Vagina (tissue), 2 donors: ENCODE data around the gene ALG2. TPM values are rescaled to one million over a fixed set of nuclear protein-coding genes. Genes with fewer than 3 reads are reported as not detected.
"Not testable (repeated sequence)": the region's sequence is repeated elsewhere in the genome, so short reads cannot be mapped to it uniquely, and the experiment has no call there.

Source experiments
- DNase-seq, 2 donors: peaks; one replicate each; pipeline ENCODE4 v3.0.0-alpha.2; 2017; ENCODE audit errors: extremely low spot score in 2 of 2
- H3K27ac ChIP-seq: fragments of 200-600 bp; sonication (generic); one replicate; pipeline ENCODE4 v1.5.1; 2019
- H3K27me3 ChIP-seq: fragments of 200-600 bp; sonication (generic); one replicate; pipeline ENCODE4 v1.5.1; 2019
- H3K36me3 ChIP-seq, 2 donors: fragments of 200-600 bp; sonication (generic); one replicate each; pipeline ENCODE4 v1.5.1; 2017 to 2019
- H3K4me1 ChIP-seq: fragments of 200-600 bp; sonication (generic); one replicate; pipeline ENCODE4 v1.5.1; 2019
- H3K4me3 ChIP-seq, 2 donors: fragments of 200-600 bp; sonication (generic); 1 replicate in 1 of 2; 2 replicates in 1 of 2; pipeline ENCODE4 v1.5.1; 2016 to 2019
- H3K9me3 ChIP-seq: fragments of 200-600 bp; sonication (generic); one replicate; pipeline ENCODE4 v1.5.1; 2019
- CTCF ChIP-seq, 3 experiments: fragments of 450-650 bp in 2 of 3; fragments of 200-600 bp in 1 of 3; sonication (generic) in 1 of 3; IDR thresholded peaks; one replicate each; pipeline ENCODE4 v1.5.1; 2017 to 2019; ENCODE audit warnings: antibody characterized with exemption in 3 of 3, mild to moderate bottlenecking in 2 of 3, moderate library complexity in 2 of 3
- POLR2A ChIP-seq, 2 donors: fragments of 450-650 bp; IDR thresholded peaks; one replicate each; pipeline ENCODE4 v1.6.1; 2017; ENCODE audit warnings: antibody characterized with exemption in 2 of 2, mild to moderate bottlenecking in 2 of 2, moderate library complexity in 2 of 2
- POLR2AphosphoS5 ChIP-seq, 2 donors: sonication (generic); formaldehyde crosslinking; IDR thresholded peaks; one replicate each; pipeline ENCODE4 v1.9.0; 2017; ENCODE audit warnings: antibody characterized with exemption in 2 of 2, mild to moderate bottlenecking in 2 of 2, low read depth in 1 of 2; ENCODE audit not compliant: insufficient read depth in 1 of 2
- intact Hi-C: fragments of 100-400 bp; cut with DNase I; formaldehyde crosslinking; loops from one replicate; pipeline ENCODE4 v1.15.1; 2023
- total RNA-seq: library from RNA; depleted of rRNA; stranded (reverse); fragments of >200 nt; gene quantifications from one replicate; pipeline ENCODE4 v1.2.3, GENCODE V29; 2016

The ALG2 gene
- total RNA-seq, 1 donor from 2014 or later = 30.0 TPM

GRCh38 chr9:99201603-99202002 is 20.1 kb downstream of the ALG2 start:
- Histone ChIP-seq H3K4me3 (no peak overlapping the region), H3K9me3 (no peaks in the 10 kb centered on the region), H3K4me1 (no peaks in the 10 kb centered on the region), H3K27me3 (no peaks in the 10 kb centered on the region), H3K36me3 (no peaks in the 10 kb centered on the region), H3K27ac (no peak overlapping the region)
- DNase-seq = no peak
- TF ChIP-seq POLR2A (IDR thresholded peaks at IDR 0.05) = no peak
- TF ChIP-seq POLR2AphosphoS5 (IDR thresholded peaks at IDR 0.05; ENCODE audit: insufficient read depth in 1 of 2, low read depth in 1 of 2) = no peak
- no peak for TF ChIP-seq CTCF (IDR thresholded peaks at IDR 0.05)
- intact Hi-C loops = no loop called here

GRCh38 chr9:99199938-99200539 is 21.7 kb downstream of the ALG2 start:
- intact Hi-C loops = no loop called here
- Histone ChIP-seq H3K36me3 (no peaks in the 10 kb centered on the region), H3K4me3 (no peak overlapping the region), H3K4me1 (no peaks in the 10 kb centered on the region), H3K27me3 (no peaks in the 10 kb centered on the region), H3K9me3 (no peaks in the 10 kb centered on the region), H3K27ac (no peak overlapping the region)
- DNase-seq = no peak
- TF ChIP-seq POLR2A (IDR thresholded peaks at IDR 0.05) (no peak), CTCF (IDR thresholded peaks at IDR 0.05) (no peak), POLR2AphosphoS5 (IDR thresholded peaks at IDR 0.05; ENCODE audit: insufficient read depth in 1 of 2, low read depth in 1 of 2) (no peak)

- intact Hi-C loops = no loop called here
These were observed 23.8 kb downstream of the ALG2 start for GRCh38 chr9:99197987-99198386.

GRCh38 chr9:99197124-99197630 is 24.6 kb downstream of the ALG2 start:
- intact Hi-C loops = no loop called here
- no peaks in the 10 kb centered on the region for H3K4me1 ChIP-seq
- no peak overlapping the region for H3K4me3 ChIP-seq
- no peak for DNase-seq
- H3K27me3 ChIP-seq = no peaks in the 10 kb centered on the region
- TF ChIP-seq CTCF (IDR thresholded peaks at IDR 0.05) (no peak), POLR2AphosphoS5 (IDR thresholded peaks at IDR 0.05; ENCODE audit: insufficient read depth in 1 of 2, low read depth in 1 of 2) (no peak), POLR2A (IDR thresholded peaks at IDR 0.05) (no peak)
- H3K36me3 ChIP-seq = no peaks in the 10 kb centered on the region
- no peak overlapping the region for H3K27ac ChIP-seq
- no peaks in the 10 kb centered on the region for H3K9me3 ChIP-seq

More at GRCh38 chr9:99197987-99198386, 23.8 kb downstream of the ALG2 start:
- Histone ChIP-seq H3K4me1 (no peaks in the 10 kb centered on the region), H3K27ac (no peak overlapping the region), H3K4me3 (no peak overlapping the region), H3K27me3 (no peaks in the 10 kb centered on the region), H3K36me3 (no peaks in the 10 kb centered on the region), H3K9me3 (no peaks in the 10 kb centered on the region)
- DNase-seq = no peak
- TF ChIP-seq CTCF (IDR thresholded peaks at IDR 0.05) (no peak), POLR2AphosphoS5 (IDR thresholded peaks at IDR 0.05; ENCODE audit: insufficient read depth in 1 of 2, low read depth in 1 of 2) (no peak), POLR2A (IDR thresholded peaks at IDR 0.05) (no peak)

GRCh38 chr9:99196484-99196883 is 25.3 kb downstream of the ALG2 start:
- intact Hi-C loops, DNase-seq, H3K27ac ChIP-seq, H3K27me3 ChIP-seq, H3K9me3 ChIP-seq, H3K36me3 ChIP-seq, H3K4me3 ChIP-seq, H3K4me1 ChIP-seq: not testable (repeated sequence)
